CD4-positive, alpha-beta T cell treated with Interleukin-6 for 4 hours (primary cell): Measurements from ENCODE around the gene MGAT4C.
"Not testable (repeated sequence)": the region's sequence is repeated elsewhere in the genome, so short reads cannot be mapped to it uniquely, and the experiment has no call there.

Experiments
- DNase-seq: peaks from one replicate; pipeline ENCODE4 v3.0.0-alpha.2; 2020; ENCODE audit warnings: mixed read lengths

The MGAT4C gene

GRCh38 chr12:86256163-86256562 lies at the start of gene MGAT4C:
TSS of gene MGAT4C (minus strand) at chr12:86256391.
- no peak for DNase-seq

GRCh38 chr12:86296396-86296795 lies 40.2 kb upstream of the MGAT4C start:
- not testable (repeated sequence) for DNase-seq

GRCh38 chr12:86293682-86294240 lies 37.6 kb upstream of the MGAT4C start:
- no peak for DNase-seq

GRCh38 chr12:86292480-86292879 lies 36.3 kb upstream of the MGAT4C start:
- DNase-seq, result no peak

- no peak for DNase-seq
Observed at GRCh38 chr12:86290615-86291014, 34.4 kb upstream of the MGAT4C start.

- no peak for DNase-seq
Observed at GRCh38 chr12:86286119-86286518, 29.9 kb upstream of the MGAT4C start.

- no peak for DNase-seq
Observed at GRCh38 chr12:86283620-86284019, 27.4 kb upstream of the MGAT4C start.

GRCh38 chr12:86275356-86275755 lies 19.2 kb upstream of the MGAT4C start:
- DNase-seq, result no peak

GRCh38 chr12:86265329-86265695 lies 9.1 kb upstream of the MGAT4C start:
- DNase-seq, result no peak

- no peak for DNase-seq
Observed at GRCh38 chr12:86264451-86265328, 8.5 kb upstream of the MGAT4C start.

GRCh38 chr12:86261578-86261977 lies 5.4 kb upstream of the MGAT4C start:
- DNase-seq, result no peak

GRCh38 chr12:86261142-86261541 lies 5.0 kb upstream of the MGAT4C start:
- no peak for DNase-seq

GRCh38 chr12:86260183-86260582 lies 4.0 kb upstream of the MGAT4C start:
- no peak for DNase-seq

- DNase-seq, result no peak
Observed at GRCh38 chr12:86257134-86257533, 943 bp upstream of the MGAT4C start.

GRCh38 chr12:86254399-86255107 lies 1.6 kb downstream of the MGAT4C start:
- DNase-seq, result no peak

- DNase-seq, result no peak
Observed at GRCh38 chr12:86249851-86250250, 6.3 kb downstream of the MGAT4C start.

GRCh38 chr12:86249276-86249675 lies 6.9 kb downstream of the MGAT4C start:
- DNase-seq, result no peak

- DNase-seq, result no peak
Observed at GRCh38 chr12:86247871-86248270, 8.3 kb downstream of the MGAT4C start.

GRCh38 chr12:86241600-86241999 lies 14.6 kb downstream of the MGAT4C start:
- no peak for DNase-seq

GRCh38 chr12:86234316-86234855 lies 21.8 kb downstream of the MGAT4C start:
- DNase-seq, result no peak

GRCh38 chr12:86233126-86233525 lies 23.1 kb downstream of the MGAT4C start:
- DNase-seq, result no peak

- DNase-seq, result no peak
Observed at GRCh38 chr12:86230516-86231146, 25.6 kb downstream of the MGAT4C start.

GRCh38 chr12:86229772-86230171 lies 26.4 kb downstream of the MGAT4C start:
- DNase-seq, result no peak
